ENCODE measurements around the gene COLEC12.

DNA sequence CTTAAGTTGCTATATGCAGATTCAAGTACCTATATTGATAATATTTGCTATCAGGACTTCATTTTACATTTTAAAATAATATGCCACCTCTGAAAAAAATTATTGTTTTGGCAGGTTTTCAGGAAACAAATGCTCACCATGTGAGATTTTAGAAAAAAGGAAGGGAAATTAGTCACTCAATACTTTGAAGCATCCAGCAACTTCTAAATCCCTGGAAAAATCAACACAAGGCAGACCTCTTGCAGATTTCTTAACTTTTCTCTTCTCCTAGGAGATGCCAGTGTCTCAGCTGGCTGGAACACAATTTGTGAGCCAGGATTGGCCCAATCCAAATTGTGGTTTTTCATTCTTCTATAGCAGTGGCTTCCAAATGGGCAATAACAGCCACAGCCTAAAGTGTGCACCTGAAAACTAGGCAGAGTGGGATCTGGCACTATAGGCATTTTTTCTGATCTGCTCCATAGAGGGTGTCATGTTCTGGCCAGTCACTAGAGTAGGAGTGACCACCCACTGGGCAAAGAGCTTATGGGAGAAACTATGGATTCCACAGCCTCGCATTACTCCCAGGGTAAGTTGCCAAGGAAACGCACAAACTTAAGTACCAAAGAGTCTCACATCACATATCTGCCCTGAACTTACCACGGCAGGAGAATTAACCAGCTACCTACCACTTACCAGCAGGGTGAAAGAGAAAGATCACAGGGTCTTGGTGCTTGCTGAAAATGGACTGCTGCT, 204.6 kb downstream of the COLEC12 start:
- TF ChIP-seq, protein P1, sequence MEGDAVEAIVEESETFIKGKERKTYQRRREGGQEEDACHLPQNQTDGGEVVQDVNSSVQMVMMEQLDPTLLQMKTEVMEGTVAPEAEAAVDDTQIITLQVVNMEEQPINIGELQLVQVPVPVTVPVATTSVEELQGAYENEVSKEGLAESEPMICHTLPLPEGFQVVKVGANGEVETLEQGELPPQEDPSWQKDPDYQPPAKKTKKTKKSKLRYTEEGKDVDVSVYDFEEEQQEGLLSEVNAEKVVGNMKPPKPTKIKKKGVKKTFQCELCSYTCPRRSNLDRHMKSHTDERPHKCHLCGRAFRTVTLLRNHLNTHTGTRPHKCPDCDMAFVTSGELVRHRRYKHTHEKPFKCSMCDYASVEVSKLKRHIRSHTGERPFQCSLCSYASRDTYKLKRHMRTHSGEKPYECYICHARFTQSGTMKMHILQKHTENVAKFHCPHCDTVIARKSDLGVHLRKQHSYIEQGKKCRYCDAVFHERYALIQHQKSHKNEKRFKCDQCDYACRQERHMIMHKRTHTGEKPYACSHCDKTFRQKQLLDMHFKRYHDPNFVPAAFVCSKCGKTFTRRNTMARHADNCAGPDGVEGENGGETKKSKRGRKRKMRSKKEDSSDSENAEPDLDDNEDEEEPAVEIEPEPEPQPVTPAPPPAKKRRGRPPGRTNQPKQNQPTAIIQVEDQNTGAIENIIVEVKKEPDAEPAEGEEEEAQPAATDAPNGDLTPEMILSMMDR (IDR thresholded peaks at IDR 0.05; ENCODE audit: insufficient read depth, low read length, poor library complexity, severe bottlenecking), result no peak
- no peak for TF ChIP-seq EZH2phosphoT487 (conservative IDR thresholded peaks at IDR 0.05; ENCODE audit: low read length)
